PFSK-1 (cell line): ENCODE measurements around the gene ID1.

Experiments
- FOXP2 ChIP-seq: optimal IDR thresholded peaks from 2 replicates; pipeline ENCODE3; 2011; ENCODE audit warnings: borderline replicate concordance, control low read depth, inconsistent platforms; ENCODE audit not compliant: insufficient read depth; ENCODE audit errors: extremely low read length, extremely low read depth
- POLR2AphosphoS5 ChIP-seq: IDR thresholded peaks from 2 replicates; pipeline ENCODE4 v1.6.1; 2012; ENCODE audit warnings: low read depth, mild to moderate bottlenecking, control low read depth, low read length, moderate library complexity
- REST ChIP-seq, 2 experiments: IDR thresholded peaks; 2 replicates each; pipeline versions ENCODE4 v1.6.1 to v1.8.0; 2011 to 2012; ENCODE audit warnings: low read depth in 2 of 2, low read length in 2 of 2, control low read depth in 1 of 2, inconsistent platforms in 1 of 2, mild to moderate bottlenecking in 1 of 2, moderate library complexity in 1 of 2; ENCODE audit not compliant: insufficient read depth in 1 of 2
- SIN3A ChIP-seq: IDR thresholded peaks from 2 replicates; pipeline ENCODE4 v1.6.1; 2012; ENCODE audit warnings: mild to moderate bottlenecking, low read length, moderate library complexity, borderline replicate concordance; ENCODE audit not compliant: insufficient read depth
- TAF1 ChIP-seq: IDR thresholded peaks from 2 replicates; pipeline ENCODE4 v1.6.1; 2012; ENCODE audit warnings: low read length, control low read depth, borderline replicate concordance; ENCODE audit not compliant: insufficient read depth

ID1 gene

DNA sequence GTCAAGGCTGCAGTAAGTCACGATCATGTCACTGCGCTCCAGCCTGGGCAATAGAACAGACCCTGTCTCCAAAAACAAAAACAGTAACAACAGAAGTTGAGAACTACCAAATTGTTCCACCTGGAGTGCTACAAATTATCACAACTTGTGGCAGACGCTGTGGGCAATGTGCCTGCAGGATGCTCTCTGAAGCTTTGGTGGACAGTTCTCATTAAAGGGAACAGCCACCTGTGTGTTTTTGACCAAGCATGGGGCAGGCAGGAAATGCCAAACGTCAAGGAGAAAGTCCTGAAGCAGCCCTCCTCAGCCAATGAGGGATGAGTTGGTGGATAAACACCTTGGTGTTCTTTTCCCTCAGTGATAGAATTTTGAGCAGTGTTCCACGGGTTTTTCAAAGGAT lies 48.5 kb downstream of the ID1 start:
- TF ChIP-seq POLR2AphosphoS5 = no peak
- TF ChIP-seq TAF1 = no peak
- TF ChIP-seq REST (IDR thresholded peaks at IDR 0.05; ENCODE audit: insufficient read depth in 1 of 2, low read depth in 2 of 2, low read length in 2 of 2) = no peak
- no peak for TF ChIP-seq FOXP2

DNA sequence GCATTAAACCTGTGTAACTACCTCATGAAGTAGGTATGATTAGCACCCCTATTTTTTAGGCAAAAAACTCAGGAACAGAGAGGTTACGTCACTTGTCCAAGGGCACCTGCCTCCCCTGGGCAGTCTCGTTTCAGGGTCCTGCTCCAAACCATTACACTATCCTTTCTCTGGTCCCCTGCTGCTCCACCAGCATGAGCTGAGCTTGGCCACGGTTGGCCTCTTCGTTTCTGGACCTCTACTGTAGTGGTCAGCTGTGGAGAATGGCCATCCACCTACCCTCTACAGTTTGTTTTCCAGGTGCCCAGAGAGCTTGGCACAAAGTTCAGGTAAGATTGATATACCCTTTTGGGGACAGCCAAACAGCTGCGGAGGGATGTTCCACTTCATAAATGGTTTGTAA lies 49.4 kb downstream of the ID1 start:
- TF ChIP-seq REST (IDR thresholded peaks at IDR 0.05; ENCODE audit: insufficient read depth in 1 of 2, low read depth in 2 of 2, low read length in 2 of 2) = no peak
- no peak for TF ChIP-seq SIN3A
- TF ChIP-seq POLR2AphosphoS5 = no peak
- TF ChIP-seq FOXP2 = no peak
- TF ChIP-seq TAF1 = no peak
